KMS-11 (cell line): ENCODE data around the gene OR5M3.

ENCODE experiments used
- H2AFZ ChIP-seq: fragments of 200-600 bp; sonication (generic); 2 replicates; pipeline ENCODE4 v1.6.1; 2016; ENCODE audit warnings: antibody characterized with exemption, mixed run types, low read depth
- H3K27ac ChIP-seq: fragments of 200-600 bp; sonication (generic); 2 replicates; pipeline ENCODE4 v1.6.1; 2016; ENCODE audit warnings: mild to moderate bottlenecking, mixed run types
- H3K27me3 ChIP-seq: fragments of 200-600 bp; sonication (generic); 2 replicates; pipeline ENCODE4 v1.6.1; 2017; ENCODE audit warnings: mild to moderate bottlenecking, low read depth, mixed run types, moderate library complexity; ENCODE audit not compliant: insufficient read depth
- H3K36me3 ChIP-seq: fragments of 200-600 bp; sonication (generic); 2 replicates; pipeline ENCODE4 v1.6.1; 2017; ENCODE audit warnings: mild to moderate bottlenecking, mixed run types; ENCODE audit not compliant: insufficient read depth
- H3K4me1 ChIP-seq: fragments of 200-600 bp; sonication (generic); 2 replicates; pipeline ENCODE4 v1.6.1; 2016; ENCODE audit warnings: mild to moderate bottlenecking, low read depth, mixed run types; ENCODE audit not compliant: poor library complexity, severe bottlenecking
- H3K4me2 ChIP-seq: fragments of 200-600 bp; sonication (generic); 2 replicates; pipeline ENCODE4 v1.7.0; 2016; ENCODE audit warnings: mild to moderate bottlenecking, mixed run types
- H3K4me3 ChIP-seq: fragments of 200-600 bp; sonication (generic); IDR thresholded peaks from 2 replicates; pipeline ENCODE4 v1.6.1; 2017; ENCODE audit warnings: low read depth, low read length, mixed read lengths; ENCODE audit not compliant: insufficient read depth
- H3K79me2 ChIP-seq: fragments of 200-600 bp; sonication (generic); 2 replicates; pipeline ENCODE4 v1.6.1; 2016; ENCODE audit warnings: low read depth, mixed run types; ENCODE audit not compliant: insufficient read depth
- H3K9ac ChIP-seq: fragments of 200-600 bp; sonication (generic); 2 replicates; pipeline ENCODE4 v1.6.1; 2016; ENCODE audit warnings: mild to moderate bottlenecking, mixed run types
- H4K20me1 ChIP-seq: fragments of 200-600 bp; sonication (generic); 2 replicates; pipeline ENCODE4 v1.6.1; 2016; ENCODE audit warnings: mild to moderate bottlenecking, mixed run types; ENCODE audit not compliant: insufficient read depth
- TF ChIP-seq, protein P1 (sequence below): fragments of 200-600 bp; sonication (generic); conservative IDR thresholded peaks from 2 replicates; pipeline ENCODE4 v1.6.1; 2017; ENCODE audit warnings: low read depth, mild to moderate bottlenecking, antibody characterized with exemption, low read length, moderate library complexity, mixed read lengths

OR5M3 gene

DNA sequence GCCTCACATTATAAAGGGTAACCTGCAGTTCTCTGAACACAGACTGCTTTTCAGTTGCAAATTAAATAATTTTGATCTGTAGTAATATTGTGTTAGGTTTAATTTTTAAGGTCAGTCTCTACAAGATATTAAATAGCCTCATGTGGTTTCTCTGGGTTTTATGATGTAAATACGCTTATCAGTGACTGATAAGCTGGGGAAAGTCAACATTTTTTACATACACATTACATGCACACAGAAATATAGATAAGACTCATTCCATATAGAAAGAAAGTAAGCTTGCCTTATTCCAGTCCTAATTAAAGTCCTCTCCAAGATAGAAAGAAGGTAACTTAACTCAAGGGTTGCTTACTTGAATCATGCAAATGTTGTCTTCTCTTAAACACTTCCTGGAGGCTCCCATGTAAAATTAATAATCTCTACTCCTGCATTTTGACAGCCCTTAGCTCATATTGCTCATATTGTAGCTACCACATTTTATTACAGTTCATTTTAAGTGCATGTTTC, 1.6 kb upstream of the OR5M3 start:
- H3K79me2 ChIP-seq, result no peaks in the 10 kb centered on the region
- H3K27ac ChIP-seq, result no peak overlapping the region
- no peaks in the 10 kb centered on the region for H3K27me3 ChIP-seq
- H3K9ac ChIP-seq, result no peak overlapping the region
- TF ChIP-seq, protein P1, sequence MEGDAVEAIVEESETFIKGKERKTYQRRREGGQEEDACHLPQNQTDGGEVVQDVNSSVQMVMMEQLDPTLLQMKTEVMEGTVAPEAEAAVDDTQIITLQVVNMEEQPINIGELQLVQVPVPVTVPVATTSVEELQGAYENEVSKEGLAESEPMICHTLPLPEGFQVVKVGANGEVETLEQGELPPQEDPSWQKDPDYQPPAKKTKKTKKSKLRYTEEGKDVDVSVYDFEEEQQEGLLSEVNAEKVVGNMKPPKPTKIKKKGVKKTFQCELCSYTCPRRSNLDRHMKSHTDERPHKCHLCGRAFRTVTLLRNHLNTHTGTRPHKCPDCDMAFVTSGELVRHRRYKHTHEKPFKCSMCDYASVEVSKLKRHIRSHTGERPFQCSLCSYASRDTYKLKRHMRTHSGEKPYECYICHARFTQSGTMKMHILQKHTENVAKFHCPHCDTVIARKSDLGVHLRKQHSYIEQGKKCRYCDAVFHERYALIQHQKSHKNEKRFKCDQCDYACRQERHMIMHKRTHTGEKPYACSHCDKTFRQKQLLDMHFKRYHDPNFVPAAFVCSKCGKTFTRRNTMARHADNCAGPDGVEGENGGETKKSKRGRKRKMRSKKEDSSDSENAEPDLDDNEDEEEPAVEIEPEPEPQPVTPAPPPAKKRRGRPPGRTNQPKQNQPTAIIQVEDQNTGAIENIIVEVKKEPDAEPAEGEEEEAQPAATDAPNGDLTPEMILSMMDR, result no peak
- no peak overlapping the region for H3K4me2 ChIP-seq
- no peak overlapping the region for H2AFZ ChIP-seq
- no peaks in the 10 kb centered on the region for H3K36me3 ChIP-seq
- H4K20me1 ChIP-seq, result no peaks in the 10 kb centered on the region
- H3K4me1 ChIP-seq, result no peaks in the 10 kb centered on the region
- H3K4me3 ChIP-seq, result no peak overlapping the region

DNA sequence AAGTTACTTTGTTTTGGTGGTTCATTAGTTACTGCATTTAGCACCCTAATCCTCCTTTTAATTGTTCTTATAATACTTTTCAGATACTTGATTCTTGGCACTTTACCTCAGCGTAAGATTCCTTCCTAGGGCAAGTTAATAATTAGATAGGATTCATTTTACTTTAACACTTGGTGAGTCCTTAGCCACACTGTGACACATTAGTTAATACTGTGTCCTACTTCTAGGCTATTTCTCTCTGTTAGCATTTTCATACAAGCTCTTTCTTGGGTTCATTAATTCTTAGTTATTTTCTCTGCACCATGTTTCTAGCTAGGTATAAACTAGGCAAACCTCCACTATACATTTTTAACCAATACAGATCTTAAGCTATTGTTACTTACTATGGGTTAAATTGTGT, 16.1 kb downstream of the OR5M3 start:
- TF ChIP-seq, protein P1, result no peak
- no peak overlapping the region for H2AFZ ChIP-seq
- no peaks in the 10 kb centered on the region for H4K20me1 ChIP-seq
- no peaks in the 10 kb centered on the region for H3K4me1 ChIP-seq
- H3K27ac ChIP-seq, result no peak overlapping the region
- no peaks in the 10 kb centered on the region for H3K36me3 ChIP-seq
- H3K4me2 ChIP-seq, result no peak overlapping the region
- no peaks in the 10 kb centered on the region for H3K27me3 ChIP-seq
- H3K9ac ChIP-seq, result no peak overlapping the region
- H3K79me2 ChIP-seq, result no peaks in the 10 kb centered on the region
- no peak overlapping the region for H3K4me3 ChIP-seq

DNA sequence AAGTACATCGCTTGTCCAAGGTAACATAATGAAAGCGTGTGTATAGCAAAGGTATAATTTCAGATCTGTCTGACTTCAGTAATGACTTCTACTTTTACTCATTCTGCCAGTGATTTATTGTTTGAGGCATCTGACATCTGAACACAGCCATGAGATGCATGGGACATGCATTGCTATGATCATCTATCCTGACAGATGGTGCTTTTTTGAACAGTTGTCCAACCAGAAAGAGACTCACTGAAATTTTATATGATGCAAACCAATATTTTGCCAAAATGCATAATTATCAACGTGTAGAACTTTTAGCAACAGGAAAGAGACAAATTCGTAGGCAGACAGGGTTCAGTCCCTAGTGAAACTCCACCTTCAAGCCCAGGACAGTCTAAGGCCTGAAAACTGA, 19.6 kb downstream of the OR5M3 start:
- TF ChIP-seq, protein P1, result no peak
- Histone ChIP-seq H3K36me3 (no peaks in the 10 kb centered on the region), H3K79me2 (no peaks in the 10 kb centered on the region)

More for the DNA sequence above, 19.6 kb downstream of the OR5M3 start:
- H3K9ac ChIP-seq, result no peak overlapping the region
- no peaks in the 10 kb centered on the region for H4K20me1 ChIP-seq
- no peak overlapping the region for H3K27ac ChIP-seq
- no peaks in the 10 kb centered on the region for H3K27me3 ChIP-seq
- H2AFZ ChIP-seq, result no peak overlapping the region
- H3K4me2 ChIP-seq, result no peak overlapping the region
- H3K4me1 ChIP-seq, result no peaks in the 10 kb centered on the region
- no peak overlapping the region for H3K4me3 ChIP-seq
